Gastrocnemius medialis (tissue), 4 donors: ENCODE results near the gene COL5A2.

ENCODE experiments used
- CTCF ChIP-seq, 5 experiments: fragments of 450-650 bp in 3 of 5; fragments of 200-600 bp in 2 of 5; sonication (generic) in 2 of 5; IDR thresholded peaks in 4 of 5; conservative IDR thresholded peaks in 1 of 5; 1 replicate in 4 of 5; 2 replicates in 1 of 5; pipeline ENCODE4 v1.5.1; 2016 to 2019; ENCODE audit warnings: antibody characterized with exemption in 5 of 5, mild to moderate bottlenecking in 3 of 5, moderate library complexity in 3 of 5
- POLR2A ChIP-seq, 2 donors: fragments of 450-650 bp; IDR thresholded peaks; one replicate each; pipeline ENCODE4 v1.6.1; 2017; ENCODE audit warnings: antibody characterized with exemption in 2 of 2, mild to moderate bottlenecking in 2 of 2, moderate library complexity in 2 of 2

- TF ChIP-seq CTCF (IDR thresholded peaks at IDR 0.05 in 4 of 5, conservative IDR thresholded peaks at IDR 0.05 in 1 of 5), result no peak
- TF ChIP-seq POLR2A (IDR thresholded peaks at IDR 0.05), result no peak
Measured at GRCh38 chr2:188993247-188993646, 186.3 kb downstream of the COL5A2 start.
